ENCODE data around the gene WDR41.

DNA sequence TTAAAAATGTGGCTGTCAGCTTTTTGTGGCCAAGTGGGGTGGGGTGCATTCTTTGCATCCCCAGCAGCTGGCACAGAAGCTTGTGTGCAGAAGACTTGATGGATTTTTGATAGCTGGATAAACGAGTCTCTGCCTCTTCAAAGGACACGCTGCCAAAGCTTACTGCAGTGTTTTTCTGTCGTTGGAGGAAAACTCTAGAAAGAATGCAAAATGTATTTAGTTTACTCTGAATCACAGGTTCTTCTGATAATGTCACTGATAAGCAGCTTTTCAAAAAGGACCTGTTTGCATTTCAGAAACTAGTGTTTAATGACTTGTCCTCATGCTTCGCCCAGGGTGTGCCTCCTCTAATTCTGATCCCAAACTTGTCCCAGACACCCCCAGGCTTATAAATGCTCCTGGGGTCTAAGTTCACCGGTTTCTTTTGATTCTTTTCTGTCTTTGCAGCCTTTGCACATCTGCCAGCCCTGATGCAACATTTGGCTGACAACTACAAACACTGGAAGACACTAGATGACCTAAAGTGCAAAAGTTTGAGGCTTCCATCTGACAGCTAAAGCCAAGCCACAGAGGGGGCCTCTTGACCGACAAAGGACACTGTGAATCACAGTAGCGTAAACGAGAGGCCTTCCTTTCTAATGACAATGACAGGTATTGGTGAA, 66.0 kb downstream of the WDR41 start:
- no peak for TF ChIP-seq ZFP30 (CRISPR knock-in tag; IDR thresholded peaks at IDR 0.05)
- TF ChIP-seq ESRRG (CRISPR knock-in tag; IDR thresholded peaks at IDR 0.05): no peak
- TF ChIP-seq PATZ1 (CRISPR knock-in tag; IDR thresholded peaks at IDR 0.05; ENCODE audit: borderline replicate concordance): no peak
- no peak for TF ChIP-seq OSR1 (CRISPR knock-in tag; IDR thresholded peaks at IDR 0.05)

Data from SK-N-SH treated with all-trans-retinoic acid at 6 μM for 48 hours (cell line).